ENCODE data around the gene RCVRN. TPM values are rescaled to one million over a fixed set of nuclear protein-coding genes. Genes with fewer than 3 reads are reported as not detected.

RCVRN gene
- total and polyA plus RNA-seq, 2 donors (not counting 1 experiment from before 2014, with no cell fraction given): not detected

DNA sequence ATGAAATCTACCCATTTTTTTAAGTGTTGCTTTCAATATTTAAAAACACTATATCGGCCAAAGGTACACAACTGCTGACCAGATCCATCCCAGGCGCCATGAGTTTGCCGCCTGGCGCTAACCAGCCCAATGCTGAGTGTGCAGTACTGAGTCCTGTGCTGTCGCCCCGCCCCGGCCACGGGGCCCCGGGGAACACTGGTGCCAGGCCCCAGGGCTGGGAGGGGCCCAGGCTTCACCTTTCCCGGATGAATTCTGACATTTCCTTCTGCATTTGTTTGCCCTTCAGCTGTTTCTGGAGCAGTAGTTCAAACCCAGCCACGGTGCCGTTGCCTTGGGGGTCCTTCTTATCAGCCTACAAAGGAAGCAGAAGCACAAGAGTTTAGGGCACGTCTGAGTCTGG is 37.8 kb upstream of the RCVRN start:
- Histone ChIP-seq H3K79me2 (ENCODE audit: control insufficient read depth, insufficient read depth, low read length) (no peaks in the 10 kb centered on the region), H3K27me3 (ENCODE audit: control insufficient read depth, insufficient read depth, low read length) (no peaks in the 10 kb centered on the region), H3K9me3 (ENCODE audit: control insufficient read depth, insufficient read depth, low read depth, low read length) (no peaks in the 10 kb centered on the region), H3K4me2 (ENCODE audit: extremely low read depth, insufficient read depth, low read length) (no peak overlapping the region), H3K4me3 (replicated peaks in 1 of 4; ENCODE audit: control extremely low read depth in 1 of 4, insufficient read depth in 1 of 4, low read depth in 3 of 4, low read length in 4 of 4) (no peak overlapping the region), H3K36me3 (ENCODE audit: control insufficient read depth, insufficient read depth, low read length) (no peaks in the 10 kb centered on the region), H2AFZ (ENCODE audit: low read length) (no peak overlapping the region), H4K20me1 (ENCODE audit: control insufficient read depth, extremely low read depth, insufficient read depth, low read length) (no peaks in the 10 kb centered on the region), H3K4me1 (ENCODE audit: control insufficient read depth, extremely low read depth, insufficient read depth, low read length) (no peaks in the 10 kb centered on the region), H3K27ac (ENCODE audit: insufficient read depth, low read length) (no peak overlapping the region), H3K9ac (ENCODE audit: insufficient read depth, low read length) (no peak overlapping the region)
- TF ChIP-seq, protein P1, sequence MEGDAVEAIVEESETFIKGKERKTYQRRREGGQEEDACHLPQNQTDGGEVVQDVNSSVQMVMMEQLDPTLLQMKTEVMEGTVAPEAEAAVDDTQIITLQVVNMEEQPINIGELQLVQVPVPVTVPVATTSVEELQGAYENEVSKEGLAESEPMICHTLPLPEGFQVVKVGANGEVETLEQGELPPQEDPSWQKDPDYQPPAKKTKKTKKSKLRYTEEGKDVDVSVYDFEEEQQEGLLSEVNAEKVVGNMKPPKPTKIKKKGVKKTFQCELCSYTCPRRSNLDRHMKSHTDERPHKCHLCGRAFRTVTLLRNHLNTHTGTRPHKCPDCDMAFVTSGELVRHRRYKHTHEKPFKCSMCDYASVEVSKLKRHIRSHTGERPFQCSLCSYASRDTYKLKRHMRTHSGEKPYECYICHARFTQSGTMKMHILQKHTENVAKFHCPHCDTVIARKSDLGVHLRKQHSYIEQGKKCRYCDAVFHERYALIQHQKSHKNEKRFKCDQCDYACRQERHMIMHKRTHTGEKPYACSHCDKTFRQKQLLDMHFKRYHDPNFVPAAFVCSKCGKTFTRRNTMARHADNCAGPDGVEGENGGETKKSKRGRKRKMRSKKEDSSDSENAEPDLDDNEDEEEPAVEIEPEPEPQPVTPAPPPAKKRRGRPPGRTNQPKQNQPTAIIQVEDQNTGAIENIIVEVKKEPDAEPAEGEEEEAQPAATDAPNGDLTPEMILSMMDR (conservative IDR thresholded peaks at IDR 0.05 in 1 of 2, IDR thresholded peaks at IDR 0.05 in 1 of 2; ENCODE audit: low read depth in 1 of 2, low read length in 2 of 2): no peak
- no peak for TF ChIP-seq EZH2 (IDR thresholded peaks at IDR 0.05; ENCODE audit: low read length, missing control alignments)
- no peak for DNase-seq (ENCODE audit: low read depth in 2 of 2)

DNA sequence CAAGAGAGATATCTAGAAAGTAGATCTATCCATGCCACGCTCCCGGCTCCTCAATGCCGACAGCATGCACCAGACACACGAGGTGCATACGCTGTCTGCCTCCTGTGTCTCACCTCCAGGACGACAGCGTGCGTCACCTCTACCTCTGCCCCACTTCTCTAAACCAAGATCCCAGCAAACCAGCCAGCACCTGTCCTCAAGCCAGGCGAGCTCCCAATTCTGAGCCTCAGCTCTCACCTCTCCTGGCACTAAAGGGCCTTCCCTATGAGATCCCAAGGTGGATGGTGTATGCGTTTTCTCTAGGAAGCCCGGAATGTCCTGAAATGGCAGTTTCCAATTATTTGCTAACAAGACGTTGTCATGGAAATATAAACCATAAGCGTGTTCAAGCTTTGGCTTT is 36.2 kb upstream of the RCVRN start:
- no peak for TF ChIP-seq EZH2 (IDR thresholded peaks at IDR 0.05; ENCODE audit: low read length, missing control alignments)
- TF ChIP-seq, protein P1 (conservative IDR thresholded peaks at IDR 0.05 in 1 of 2, IDR thresholded peaks at IDR 0.05 in 1 of 2; ENCODE audit: low read depth in 1 of 2, low read length in 2 of 2): no peak
- Histone ChIP-seq H3K4me1 (ENCODE audit: control insufficient read depth, extremely low read depth, insufficient read depth, low read length) (no peaks in the 10 kb centered on the region), H4K20me1 (ENCODE audit: control insufficient read depth, extremely low read depth, insufficient read depth, low read length) (no peaks in the 10 kb centered on the region), H3K9me3 (ENCODE audit: control insufficient read depth, insufficient read depth, low read depth, low read length) (no peaks in the 10 kb centered on the region), H3K4me3 (replicated peaks in 1 of 4; ENCODE audit: control extremely low read depth in 1 of 4, insufficient read depth in 1 of 4, low read depth in 3 of 4, low read length in 4 of 4) (no peak overlapping the region), H3K36me3 (ENCODE audit: control insufficient read depth, insufficient read depth, low read length) (no peaks in the 10 kb centered on the region), H3K4me2 (ENCODE audit: extremely low read depth, insufficient read depth, low read length) (no peak overlapping the region), H2AFZ (ENCODE audit: low read length) (no peak overlapping the region), H3K27ac (ENCODE audit: insufficient read depth, low read length) (no peak overlapping the region), H3K9ac (ENCODE audit: insufficient read depth, low read length) (no peak overlapping the region), H3K79me2 (ENCODE audit: control insufficient read depth, insufficient read depth, low read length) (no peaks in the 10 kb centered on the region), H3K27me3 (ENCODE audit: control insufficient read depth, insufficient read depth, low read length) (no peaks in the 10 kb centered on the region)
- no peak for DNase-seq (ENCODE audit: low read depth in 2 of 2)

DNA sequence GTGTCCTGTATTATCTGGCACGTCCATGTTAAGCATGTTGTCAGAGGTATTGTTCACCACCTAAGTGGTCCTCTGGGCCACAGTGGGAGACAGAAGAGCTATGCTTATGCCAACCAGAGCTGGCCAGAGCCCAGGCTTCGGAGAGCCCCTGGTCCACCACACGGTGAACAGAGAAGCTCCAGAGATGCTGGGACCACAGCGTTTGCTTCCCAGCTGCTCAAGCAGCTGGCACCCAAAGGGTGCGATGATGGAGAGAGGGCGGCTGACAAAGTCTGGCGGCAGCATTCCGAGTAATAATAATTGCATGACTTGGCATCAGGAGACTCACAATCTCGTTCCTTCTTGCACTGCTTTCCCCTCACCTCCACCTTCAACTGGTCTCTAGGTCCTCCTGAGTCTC is 35.8 kb upstream of the RCVRN start:
- DNase-seq (ENCODE audit: low read depth in 2 of 2): no peak
- Histone ChIP-seq H3K36me3 (ENCODE audit: control insufficient read depth, insufficient read depth, low read length) (no peaks in the 10 kb centered on the region), H3K79me2 (ENCODE audit: control insufficient read depth, insufficient read depth, low read length) (no peaks in the 10 kb centered on the region), H3K27me3 (ENCODE audit: control insufficient read depth, insufficient read depth, low read length) (no peaks in the 10 kb centered on the region), H4K20me1 (ENCODE audit: control insufficient read depth, extremely low read depth, insufficient read depth, low read length) (no peaks in the 10 kb centered on the region), H2AFZ (ENCODE audit: low read length) (no peak overlapping the region), H3K4me3 (replicated peaks in 1 of 4; ENCODE audit: control extremely low read depth in 1 of 4, insufficient read depth in 1 of 4, low read depth in 3 of 4, low read length in 4 of 4) (no peak overlapping the region), H3K9me3 (ENCODE audit: control insufficient read depth, insufficient read depth, low read depth, low read length) (no peaks in the 10 kb centered on the region), H3K9ac (ENCODE audit: insufficient read depth, low read length) (no peak overlapping the region), H3K4me2 (ENCODE audit: extremely low read depth, insufficient read depth, low read length) (no peak overlapping the region), H3K4me1 (ENCODE audit: control insufficient read depth, extremely low read depth, insufficient read depth, low read length) (no peaks in the 10 kb centered on the region), H3K27ac (ENCODE audit: insufficient read depth, low read length) (no peak overlapping the region)
- TF ChIP-seq, protein P1 (conservative IDR thresholded peaks at IDR 0.05 in 1 of 2, IDR thresholded peaks at IDR 0.05 in 1 of 2; ENCODE audit: low read depth in 1 of 2, low read length in 2 of 2): no peak
- TF ChIP-seq EZH2 (IDR thresholded peaks at IDR 0.05; ENCODE audit: low read length, missing control alignments): no peak
